Cardiac muscle cell (in vitro differentiated cells and primary cell): ENCODE results near the gene ALK. TPM values are rescaled to one million over a fixed set of nuclear protein-coding genes. Genes with fewer than 3 reads are reported as not detected.

Experiments
- DNase-seq, 2 donors: peaks; one replicate each; pipeline versions ENCODE4 v3.0.0 to v3.0.0-alpha.2; 2010 to 2017; ENCODE audit warnings: low read depth in 1 of 2, low spot score in 1 of 2
- H3K27ac ChIP-seq: fragments of 200-600 bp; sonication (generic); 2 replicates; pipeline ENCODE4 v1.5.1; 2016
- H3K27me3 ChIP-seq: fragments of 200-600 bp; sonication (generic); 2 replicates; pipeline ENCODE4 v1.6.0; 2016; ENCODE audit warnings: control low read depth
- H3K36me3 ChIP-seq: fragments of 200-600 bp; sonication (generic); 2 replicates; pipeline ENCODE4 v1.5.1; 2016; ENCODE audit warnings: control low read depth
- H3K4me1 ChIP-seq: fragments of 200-600 bp; sonication (generic); 2 replicates; pipeline ENCODE4 v1.8.1; 2017; ENCODE audit warnings: low read depth, mild to moderate bottlenecking, mixed run types
- H3K4me3 ChIP-seq: fragments of 200-600 bp; sonication (generic); 2 replicates; pipeline ENCODE4 v1.5.1; 2016; ENCODE audit warnings: mild to moderate bottlenecking
- H3K9me3 ChIP-seq: fragments of 200-600 bp; sonication (generic); 2 replicates; pipeline ENCODE4 v1.5.1; 2017; ENCODE audit warnings: low read depth, mild to moderate bottlenecking, control low read depth
- polyA plus RNA-seq: library from polyadenylated mRNA; unstranded; fragments of >200 nt; fragmentation: Nextera tagmentation; extraction: Ambion mirVana; gene quantifications from 2 replicates; pipeline ENCODE4 v1.2.1, GENCODE V29; 2016
- total RNA-seq: library from RNA; depleted of rRNA; stranded (reverse); fragments of >200 nt; gene quantifications from 2 replicates; pipeline ENCODE4 v1.2.3, GENCODE V29; 2016
- TF ChIP-seq, protein P1 (sequence below): IDR thresholded peaks from 2 replicates; pipeline ENCODE4 v1.5.1; 2012; ENCODE audit warnings: low read depth, mild to moderate bottlenecking, low read length

ALK gene
- total and polyA plus RNA-seq, 2 experiments from 2014 or later: 1.8 to 4.3 TPM

DNA sequence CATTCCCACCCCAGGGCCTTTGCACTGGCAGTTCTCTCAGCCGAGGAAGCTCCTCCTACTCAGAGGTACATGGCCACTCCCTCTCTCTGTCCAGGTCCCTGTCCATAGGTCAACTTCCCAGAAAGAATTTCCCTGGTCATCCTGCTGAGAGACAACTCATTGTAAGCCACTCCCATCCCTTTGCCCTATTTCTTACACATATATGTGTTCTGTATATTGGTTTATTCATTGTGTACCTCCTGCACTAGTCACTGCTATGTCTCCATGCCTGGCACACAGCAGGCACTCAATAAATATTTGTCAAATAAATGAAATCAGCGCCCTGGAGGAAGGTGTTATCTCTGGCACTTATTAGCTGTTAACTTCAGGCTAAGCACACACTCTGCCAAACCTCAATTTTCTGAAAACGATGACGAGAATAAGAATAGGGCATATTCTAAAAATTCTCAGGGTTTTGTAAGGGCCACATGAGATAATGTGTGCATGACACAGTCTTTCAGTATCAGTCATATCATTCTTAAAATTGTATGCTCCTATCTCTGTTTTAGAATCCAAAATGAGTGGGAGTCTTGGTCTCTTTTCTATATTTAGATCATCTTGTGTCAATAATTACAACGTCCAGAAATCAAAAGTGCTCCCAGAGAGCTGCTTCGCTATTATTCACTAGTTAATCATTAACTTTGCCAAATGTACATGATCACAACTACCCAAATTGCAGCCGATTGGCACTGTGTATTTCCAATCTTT is 198.0 kb downstream of the ALK start:
- Histone ChIP-seq H3K27ac (no peak overlapping the region), H3K4me1 (no peaks in the 10 kb centered on the region), H3K4me3 (no peak overlapping the region), H3K27me3 (no peaks in the 10 kb centered on the region), H3K36me3 (no peaks in the 10 kb centered on the region), H3K9me3 (no peaks in the 10 kb centered on the region)
- DNase-seq: no peak
- TF ChIP-seq, protein P1, sequence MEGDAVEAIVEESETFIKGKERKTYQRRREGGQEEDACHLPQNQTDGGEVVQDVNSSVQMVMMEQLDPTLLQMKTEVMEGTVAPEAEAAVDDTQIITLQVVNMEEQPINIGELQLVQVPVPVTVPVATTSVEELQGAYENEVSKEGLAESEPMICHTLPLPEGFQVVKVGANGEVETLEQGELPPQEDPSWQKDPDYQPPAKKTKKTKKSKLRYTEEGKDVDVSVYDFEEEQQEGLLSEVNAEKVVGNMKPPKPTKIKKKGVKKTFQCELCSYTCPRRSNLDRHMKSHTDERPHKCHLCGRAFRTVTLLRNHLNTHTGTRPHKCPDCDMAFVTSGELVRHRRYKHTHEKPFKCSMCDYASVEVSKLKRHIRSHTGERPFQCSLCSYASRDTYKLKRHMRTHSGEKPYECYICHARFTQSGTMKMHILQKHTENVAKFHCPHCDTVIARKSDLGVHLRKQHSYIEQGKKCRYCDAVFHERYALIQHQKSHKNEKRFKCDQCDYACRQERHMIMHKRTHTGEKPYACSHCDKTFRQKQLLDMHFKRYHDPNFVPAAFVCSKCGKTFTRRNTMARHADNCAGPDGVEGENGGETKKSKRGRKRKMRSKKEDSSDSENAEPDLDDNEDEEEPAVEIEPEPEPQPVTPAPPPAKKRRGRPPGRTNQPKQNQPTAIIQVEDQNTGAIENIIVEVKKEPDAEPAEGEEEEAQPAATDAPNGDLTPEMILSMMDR: no peak

DNA sequence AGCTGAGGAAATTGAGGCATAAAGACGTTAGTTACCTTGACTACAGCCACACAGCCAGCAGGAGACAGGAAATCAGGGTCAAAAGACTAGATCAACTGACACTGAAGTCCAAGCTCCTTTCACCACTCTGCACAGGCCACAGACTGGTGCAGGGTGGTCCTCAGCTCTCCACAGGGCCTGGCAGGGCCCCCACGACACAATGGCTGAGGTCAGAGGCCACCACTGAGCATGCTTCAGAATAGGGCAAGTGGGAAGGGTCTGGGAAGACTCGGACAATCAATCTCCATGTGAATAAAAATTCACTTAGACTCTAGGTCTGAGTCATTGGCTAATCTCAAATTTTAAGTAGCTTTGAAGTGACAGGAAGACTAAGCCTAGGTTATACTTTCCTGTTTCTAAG is 201.7 kb downstream of the ALK start:
- Histone ChIP-seq H3K4me1 (no peaks in the 10 kb centered on the region), H3K9me3 (no peaks in the 10 kb centered on the region), H3K27me3 (no peaks in the 10 kb centered on the region), H3K4me3 (no peak overlapping the region), H3K27ac (no peak overlapping the region), H3K36me3 (no peaks in the 10 kb centered on the region)
- DNase-seq: no peak
- TF ChIP-seq, protein P1: no peak

DNA sequence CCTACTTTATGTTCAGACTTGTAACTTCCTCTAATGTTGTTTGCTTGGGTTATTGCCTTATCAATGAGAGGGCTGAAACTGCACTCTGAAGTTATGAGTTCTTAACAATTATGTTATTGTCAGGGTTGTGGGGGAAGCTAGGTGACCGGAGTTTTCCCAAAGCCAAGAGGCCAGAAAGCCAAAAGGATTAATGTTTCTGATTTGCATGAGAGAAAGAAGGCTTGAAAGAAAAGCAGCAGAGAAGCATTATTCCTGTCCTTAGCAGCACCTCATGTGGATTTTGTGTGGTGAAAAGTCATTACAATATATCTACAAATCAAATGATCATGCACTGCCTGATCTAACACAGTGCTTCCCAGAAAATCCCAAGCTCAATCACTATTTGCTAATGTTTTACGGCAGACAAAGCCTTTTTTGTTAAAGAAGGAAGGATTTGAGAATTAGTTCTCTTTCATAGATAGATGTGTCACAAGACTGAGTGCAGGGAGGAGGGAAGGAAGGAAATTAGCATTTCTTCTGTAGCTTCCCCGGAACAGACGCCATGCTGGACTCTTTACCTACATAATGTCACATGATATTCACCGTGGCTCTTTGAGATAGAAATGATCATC is 203.2 kb downstream of the ALK start:
- TF ChIP-seq, protein P1: no peak
- H3K4me3 ChIP-seq: no peak overlapping the region
- no peaks in the 10 kb centered on the region for H3K27me3 ChIP-seq
- no peaks in the 10 kb centered on the region for H3K4me1 ChIP-seq
- H3K9me3 ChIP-seq: no peaks in the 10 kb centered on the region
- H3K27ac ChIP-seq: no peak overlapping the region
- H3K36me3 ChIP-seq: no peaks in the 10 kb centered on the region
- no peak for DNase-seq

DNA sequence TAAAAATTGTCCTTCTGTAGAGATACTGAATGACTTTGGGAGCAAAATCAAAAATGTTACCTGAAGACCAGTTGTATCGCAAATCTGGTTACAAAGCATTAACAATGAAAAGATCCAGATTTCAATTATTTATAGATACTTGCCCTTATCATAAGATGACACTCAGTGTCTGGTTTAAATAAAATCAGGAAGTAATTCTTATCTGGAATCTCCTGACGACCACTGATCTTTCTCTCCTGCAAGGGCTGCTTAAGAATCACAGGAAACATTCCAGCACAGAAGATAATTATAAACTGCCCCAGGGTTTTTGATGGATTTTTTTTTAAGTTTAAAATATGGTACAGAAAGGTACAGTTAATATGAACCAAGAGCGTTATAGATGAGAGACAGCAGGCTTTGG is 205.7 kb downstream of the ALK start:
- Histone ChIP-seq H3K27ac (no peak overlapping the region), H3K27me3 (no peaks in the 10 kb centered on the region), H3K4me1 (no peaks in the 10 kb centered on the region), H3K36me3 (no peaks in the 10 kb centered on the region), H3K9me3 (no peaks in the 10 kb centered on the region), H3K4me3 (no peak overlapping the region)
- TF ChIP-seq, protein P1: no peak
- DNase-seq: no peak

DNA sequence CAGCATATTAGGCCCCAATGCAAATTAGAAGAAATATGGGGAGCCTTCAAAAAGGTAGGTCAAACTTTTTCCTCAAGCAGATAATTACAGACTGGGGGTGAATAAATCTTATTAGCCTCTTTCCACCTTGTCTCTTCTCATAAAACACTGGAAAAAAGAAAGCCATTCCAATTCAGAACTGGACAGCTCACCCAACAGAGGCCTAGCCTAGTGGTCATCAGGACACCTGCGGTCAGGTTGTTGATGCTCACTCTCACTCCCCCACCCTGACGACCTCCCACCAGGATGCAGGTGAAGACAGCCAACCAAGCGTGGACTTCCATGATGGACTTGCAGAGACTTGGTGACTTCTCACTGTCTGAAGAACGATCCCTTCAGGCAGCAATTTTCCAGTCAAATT is 207.1 kb downstream of the ALK start:
- peak in 1 of 2 donors; percentile 27 for DNase-seq
- H3K27me3 ChIP-seq: peaks cover 4% of the 10 kb centered on the region
- H3K9me3 ChIP-seq: no peaks in the 10 kb centered on the region
- no peak overlapping the region for H3K4me3 ChIP-seq
- TF ChIP-seq, protein P1: no peak
- H3K27ac ChIP-seq: no peak overlapping the region
- H3K36me3 ChIP-seq: no peaks in the 10 kb centered on the region
- H3K4me1 ChIP-seq: no peaks in the 10 kb centered on the region
